ENCODE data around the gene ATP1A1.
A peak's percentile ranks its signal among the peaks of the same experiment; 100 is the strongest.

The ATP1A1 gene

DNA sequence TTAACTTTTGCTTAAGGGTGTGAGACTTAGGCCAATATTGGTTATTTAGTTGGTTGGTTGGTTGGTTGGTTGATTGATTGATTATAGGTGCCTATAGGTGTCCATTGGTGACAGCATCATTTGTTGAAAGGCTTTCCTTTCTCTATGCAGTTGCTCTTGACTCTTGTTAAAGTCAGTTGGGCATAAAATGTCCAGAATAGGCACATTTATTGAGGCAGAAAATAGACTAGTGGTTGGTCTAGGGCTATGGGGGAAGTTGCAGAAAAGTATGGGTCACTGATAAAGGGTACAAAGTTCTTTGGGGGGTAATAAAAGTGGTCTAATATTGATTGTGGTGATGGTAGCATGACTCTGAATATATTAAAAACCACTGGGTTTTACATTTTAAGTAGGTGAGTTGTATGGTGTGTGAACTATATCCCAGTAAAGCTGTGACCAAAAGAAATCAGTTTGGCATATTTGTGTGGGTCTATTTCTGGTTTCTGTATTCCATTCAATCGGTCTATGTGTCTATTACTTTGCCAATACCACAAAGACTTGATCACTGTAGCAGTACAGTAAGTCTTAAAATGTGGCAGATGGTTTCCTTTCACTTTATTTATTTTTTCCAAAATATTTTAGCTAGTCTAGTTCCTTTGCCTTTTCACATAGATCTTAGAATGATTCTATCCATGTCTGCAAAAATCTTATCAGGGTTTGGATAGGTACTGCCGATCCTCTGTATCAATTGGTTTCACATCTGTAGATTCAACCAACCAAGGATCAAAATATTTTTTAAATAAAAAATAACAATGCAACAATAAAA, 63.0 kb downstream of the ATP1A1 start:
- H3K36me3 ChIP-seq (replicated peaks in 1 of 2; ENCODE audit: control insufficient read depth in 2 of 2, insufficient read depth in 2 of 2, low read length in 2 of 2) = no peaks in the 10 kb centered on the region
- H4K8ac ChIP-seq (ENCODE audit: low read depth, low read length) = no peak overlapping the region
- DNase-seq (ENCODE audit: low spot score) = no peak
- H3K14ac ChIP-seq (ENCODE audit: low read length) = no peak overlapping the region
- no peak overlapping the region for H3K4ac ChIP-seq (ENCODE audit: low read length)
- H3K18ac ChIP-seq (ENCODE audit: low read length) = no peak overlapping the region
- H4K91ac ChIP-seq (ENCODE audit: low read depth, low read length, poor library complexity) = no peak overlapping the region
- H2BK12ac ChIP-seq (ENCODE audit: low read length) = no peak overlapping the region
- no peaks in the 10 kb centered on the region for H3K9me3 ChIP-seq (replicated peaks in 1 of 2; ENCODE audit: control insufficient read depth in 2 of 2, insufficient read depth in 1 of 2, low read depth in 1 of 2, low read length in 2 of 2)
- no peak overlapping the region for H2AFZ ChIP-seq (ENCODE audit: low read length)
- H3K4me3 ChIP-seq (ENCODE audit: low read length in 2 of 2) = no peak overlapping the region
- no peak overlapping the region for H2BK120ac ChIP-seq (ENCODE audit: low read depth, low read length)
- no peak overlapping the region for H3K4me2 ChIP-seq (ENCODE audit: insufficient read depth, low read length, poor library complexity, severe bottlenecking)
- WGBS, 2 donors (ENCODE audit: extremely low coverage in 2 of 2, insufficient read length in 2 of 2, insufficient replicate concordance in 1 of 2) = no CpG with 5 or more reads among the region's 2 CpGs
- no peak overlapping the region for H2BK15ac ChIP-seq (ENCODE audit: low read length)
- H3K27me3 ChIP-seq (ENCODE audit: control insufficient read depth in 3 of 3, insufficient read depth in 3 of 3, low read depth in 1 of 3, low read length in 3 of 3) = peaks cover 0 to 4% (median 0%) of the 10 kb centered on the region in 3 experiments
- H2BK5ac ChIP-seq (ENCODE audit: low read length) = no peak overlapping the region
- H3K4me1 ChIP-seq (ENCODE audit: control insufficient read depth in 2 of 2, insufficient read depth in 1 of 2, low read depth in 1 of 2, low read length in 2 of 2) = peaks cover 0 to 7% of the 10 kb centered on the region in 2 donors
- no peaks in the 10 kb centered on the region for H3K79me1 ChIP-seq (ENCODE audit: low read depth, low read length)
- no peak overlapping the region for H3K9ac ChIP-seq (ENCODE audit: low read depth, low read length, poor library complexity)
- H3K23ac ChIP-seq (ENCODE audit: low read depth, low read length, poor library complexity) = no peak overlapping the region
- no peak overlapping the region for H2AK5ac ChIP-seq (ENCODE audit: low read depth, low read length)
- H3K27ac ChIP-seq (replicated peaks; ENCODE audit: low read length) = no peak overlapping the region

DNA sequence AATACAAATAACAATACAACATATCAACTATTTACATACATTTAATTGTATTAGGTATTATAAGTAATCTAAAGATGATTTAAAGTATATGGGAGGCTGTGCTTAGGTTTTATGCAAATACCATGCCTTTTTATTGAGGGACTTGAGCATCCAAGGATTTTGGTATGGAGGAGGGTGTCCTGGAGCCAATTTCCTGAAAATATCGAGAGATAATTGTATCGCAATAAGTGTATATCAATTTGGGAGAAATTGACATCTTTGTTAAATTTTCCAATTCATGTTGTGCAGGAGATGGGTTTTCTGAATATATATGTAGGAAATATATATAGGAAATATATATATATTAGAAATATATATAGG, 63.5 kb downstream of the ATP1A1 start:
- no peak overlapping the region for H3K4ac ChIP-seq (ENCODE audit: low read length)
- H4K8ac ChIP-seq (ENCODE audit: low read depth, low read length) = no peak overlapping the region
- no peak for DNase-seq (ENCODE audit: low spot score)
- H3K9me3 ChIP-seq (replicated peaks in 1 of 2; ENCODE audit: control insufficient read depth in 2 of 2, insufficient read depth in 1 of 2, low read depth in 1 of 2, low read length in 2 of 2) = no peaks in the 10 kb centered on the region
- no peak overlapping the region for H2BK5ac ChIP-seq (ENCODE audit: low read length)
- H2BK15ac ChIP-seq (ENCODE audit: low read length) = no peak overlapping the region
- H3K79me1 ChIP-seq (ENCODE audit: low read depth, low read length) = no peaks in the 10 kb centered on the region
- no peak overlapping the region for H3K23ac ChIP-seq (ENCODE audit: low read depth, low read length, poor library complexity)
- no CpG with 5 or more reads among the region's 2 CpGs for WGBS, 2 donors (ENCODE audit: extremely low coverage in 2 of 2, insufficient read length in 2 of 2, insufficient replicate concordance in 1 of 2)
- no peak overlapping the region for H3K4me2 ChIP-seq (ENCODE audit: insufficient read depth, low read length, poor library complexity, severe bottlenecking)
- H3K36me3 ChIP-seq (replicated peaks in 1 of 2; ENCODE audit: control insufficient read depth in 2 of 2, insufficient read depth in 2 of 2, low read length in 2 of 2) = no peaks in the 10 kb centered on the region
- no peak overlapping the region for H3K18ac ChIP-seq (ENCODE audit: low read length)
- H2AK5ac ChIP-seq (ENCODE audit: low read depth, low read length) = no peak overlapping the region
- no peak overlapping the region for H3K27ac ChIP-seq (replicated peaks; ENCODE audit: low read length)
- H3K4me3 ChIP-seq (ENCODE audit: low read length in 2 of 2) = no peak overlapping the region
- H2BK120ac ChIP-seq (ENCODE audit: low read depth, low read length) = no peak overlapping the region
- H2BK12ac ChIP-seq (ENCODE audit: low read length) = no peak overlapping the region
- no peak overlapping the region for H4K91ac ChIP-seq (ENCODE audit: low read depth, low read length, poor library complexity)
- H3K27me3 ChIP-seq (ENCODE audit: control insufficient read depth in 3 of 3, insufficient read depth in 3 of 3, low read depth in 1 of 3, low read length in 3 of 3) = peaks cover 0 to 6% (median 0%) of the 10 kb centered on the region in 3 experiments
- no peak overlapping the region for H2AFZ ChIP-seq (ENCODE audit: low read length)
- no peak overlapping the region for H3K9ac ChIP-seq (ENCODE audit: low read depth, low read length, poor library complexity)
- no peak overlapping the region for H3K14ac ChIP-seq (ENCODE audit: low read length)
- H3K4me1 ChIP-seq (ENCODE audit: control insufficient read depth in 2 of 2, insufficient read depth in 1 of 2, low read depth in 1 of 2, low read length in 2 of 2) = peaks cover 0 to 7% of the 10 kb centered on the region in 2 donors

DNA sequence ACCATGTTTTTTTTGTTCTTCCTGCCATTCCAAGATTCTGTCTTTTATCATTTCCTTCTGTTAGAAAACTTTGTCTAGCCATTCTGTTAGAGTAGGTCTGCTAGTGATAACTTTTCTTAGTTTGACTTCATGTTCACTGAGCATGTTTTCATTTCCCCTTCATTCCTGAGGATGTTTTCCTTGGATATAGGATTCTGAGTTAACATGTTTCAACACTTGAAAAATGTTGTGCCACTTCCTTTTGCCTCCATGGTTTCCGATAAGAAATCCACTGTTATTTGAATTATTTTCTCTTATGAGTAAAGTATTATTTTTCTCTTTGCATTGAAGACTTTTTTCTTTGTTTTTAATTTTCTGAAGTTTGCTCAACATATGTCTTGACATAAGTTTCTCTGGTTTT, 66.7 kb downstream of the ATP1A1 start:
- no peak overlapping the region for H3K9ac ChIP-seq (ENCODE audit: low read depth, low read length, poor library complexity)
- peaks cover 0 to 15% (median 0%) of the 10 kb centered on the region in 3 experiments for H3K27me3 ChIP-seq (ENCODE audit: control insufficient read depth in 3 of 3, insufficient read depth in 3 of 3, low read depth in 1 of 3, low read length in 3 of 3)
- WGBS, 2 donors (ENCODE audit: extremely low coverage in 2 of 2, insufficient read length in 2 of 2, insufficient replicate concordance in 1 of 2) = no CpG with 5 or more reads among the region's 1 CpG
- DNase-seq (ENCODE audit: low spot score) = no peak
- no peak overlapping the region for H3K18ac ChIP-seq (ENCODE audit: low read length)
- H2BK12ac ChIP-seq (ENCODE audit: low read length) = no peak overlapping the region
- no peak overlapping the region for H3K14ac ChIP-seq (ENCODE audit: low read length)
- H3K36me3 ChIP-seq (replicated peaks in 1 of 2; ENCODE audit: control insufficient read depth in 2 of 2, insufficient read depth in 2 of 2, low read length in 2 of 2) = no peaks in the 10 kb centered on the region
- H2BK15ac ChIP-seq (ENCODE audit: low read length) = no peak overlapping the region
- H3K4ac ChIP-seq (ENCODE audit: low read length) = no peak overlapping the region
- H4K8ac ChIP-seq (ENCODE audit: low read depth, low read length) = no peak overlapping the region
- no peak overlapping the region for H2AK5ac ChIP-seq (ENCODE audit: low read depth, low read length)
- no peaks in the 10 kb centered on the region for H3K9me3 ChIP-seq (replicated peaks in 1 of 2; ENCODE audit: control insufficient read depth in 2 of 2, insufficient read depth in 1 of 2, low read depth in 1 of 2, low read length in 2 of 2)
- no peak overlapping the region for H3K27ac ChIP-seq (replicated peaks; ENCODE audit: low read length)
- no peak overlapping the region for H3K23ac ChIP-seq (ENCODE audit: low read depth, low read length, poor library complexity)
- H2BK120ac ChIP-seq (ENCODE audit: low read depth, low read length) = no peak overlapping the region
- H2BK5ac ChIP-seq (ENCODE audit: low read length) = no peak overlapping the region
- H3K79me1 ChIP-seq (ENCODE audit: low read depth, low read length) = no peaks in the 10 kb centered on the region
- no peak overlapping the region for H3K4me2 ChIP-seq (ENCODE audit: insufficient read depth, low read length, poor library complexity, severe bottlenecking)
- H2AFZ ChIP-seq (ENCODE audit: low read length) = no peak overlapping the region
- no peaks in the 10 kb centered on the region for H3K4me1 ChIP-seq (ENCODE audit: control insufficient read depth in 2 of 2, insufficient read depth in 1 of 2, low read depth in 1 of 2, low read length in 2 of 2)
- no peak overlapping the region for H4K91ac ChIP-seq (ENCODE audit: low read depth, low read length, poor library complexity)
- H3K4me3 ChIP-seq (ENCODE audit: low read length in 2 of 2) = no peak overlapping the region

DNA sequence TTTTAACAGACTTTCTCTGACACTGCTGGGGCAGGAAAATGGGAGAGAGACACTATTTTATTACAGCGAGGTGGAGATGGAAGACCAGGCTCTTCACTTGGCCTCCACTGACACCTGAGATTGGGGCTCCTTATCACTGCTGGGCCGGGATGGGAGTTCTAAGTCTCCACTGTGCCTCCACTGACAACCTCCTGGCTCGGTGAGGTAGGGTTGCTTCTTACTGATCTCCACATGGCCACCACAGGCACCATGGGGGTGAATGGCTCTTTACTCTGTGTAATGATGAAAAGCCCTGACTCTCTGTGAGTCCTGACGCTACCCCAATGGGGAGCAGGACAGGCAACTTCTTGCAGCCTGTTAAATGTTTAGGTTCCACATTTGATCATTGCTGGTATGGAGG, 67.7 kb downstream of the ATP1A1 start:
- Histone ChIP-seq H2BK15ac (ENCODE audit: low read length) (no peak overlapping the region), H4K91ac (ENCODE audit: low read depth, low read length, poor library complexity) (no peak overlapping the region), H2BK120ac (ENCODE audit: low read depth, low read length) (no peak overlapping the region), H3K36me3 (replicated peaks in 1 of 2; ENCODE audit: control insufficient read depth in 2 of 2, insufficient read depth in 2 of 2, low read length in 2 of 2) (no peaks in the 10 kb centered on the region), H3K27ac (replicated peaks; ENCODE audit: low read length) (no peak overlapping the region), H3K27me3 (ENCODE audit: control insufficient read depth in 3 of 3, insufficient read depth in 3 of 3, low read depth in 1 of 3, low read length in 3 of 3) (peaks cover 0 to 15% (median 0%) of the 10 kb centered on the region in 3 experiments), H3K18ac (ENCODE audit: low read length) (no peak overlapping the region), H2BK5ac (ENCODE audit: low read length) (no peak overlapping the region), H3K9me3 (replicated peaks in 1 of 2; ENCODE audit: control insufficient read depth in 2 of 2, insufficient read depth in 1 of 2, low read depth in 1 of 2, low read length in 2 of 2) (no peaks in the 10 kb centered on the region), H2AK5ac (ENCODE audit: low read depth, low read length) (no peak overlapping the region), H3K4ac (ENCODE audit: low read length) (no peak overlapping the region), H3K4me1 (ENCODE audit: control insufficient read depth in 2 of 2, insufficient read depth in 1 of 2, low read depth in 1 of 2, low read length in 2 of 2) (no peaks in the 10 kb centered on the region), H4K8ac (ENCODE audit: low read depth, low read length) (no peak overlapping the region), H3K4me3 (ENCODE audit: low read length in 2 of 2) (no peak overlapping the region), H3K4me2 (ENCODE audit: insufficient read depth, low read length, poor library complexity, severe bottlenecking) (no peak overlapping the region), H2AFZ (ENCODE audit: low read length) (no peak overlapping the region), H3K23ac (ENCODE audit: low read depth, low read length, poor library complexity) (peak overlapping the region; percentile 25), H3K79me1 (ENCODE audit: low read depth, low read length) (no peaks in the 10 kb centered on the region), H3K9ac (ENCODE audit: low read depth, low read length, poor library complexity) (no peak overlapping the region), H3K14ac (ENCODE audit: low read length) (no peak overlapping the region), H2BK12ac (ENCODE audit: low read length) (no peak overlapping the region)
- WGBS, 2 donors (ENCODE audit: extremely low coverage in 2 of 2, insufficient read length in 2 of 2, insufficient replicate concordance in 1 of 2) = no CpG with 5 or more reads among the region's 4 CpGs
- no peak for DNase-seq (ENCODE audit: low spot score)
